Measurements from ENCODE around the gene HKDC1.

- TF ChIP-seq POLR2AphosphoS5 (IDR thresholded peaks at IDR 0.05) (no peak), CTCF (IDR thresholded peaks at IDR 0.05) (no peak), POLR2A (IDR thresholded peaks at IDR 0.05) (no peak), EP300 (IDR thresholded peaks at IDR 0.05) (no peak)
Measured at GRCh38 chr10:69181433-69181832, 38.7 kb upstream of the HKDC1 start.

Measured in suprapubic skin (tissue), 4 donors.